Hematopoietic multipotent progenitor cell treated with erythropoietin and hydrocortisone succinate and interleukin-3 and kit ligand, for 4 days (in vitro differentiated cells): ENCODE results near the gene CNDP1.
"Not testable (repeated sequence)": the region's sequence is repeated elsewhere in the genome, so short reads cannot be mapped to it uniquely, and the experiment has no call there.

ENCODE experiments used
- DNase-seq: peaks from one replicate; pipeline ENCODE4 v3.0.0-alpha.2; 2015

Gene CNDP1

DNA sequence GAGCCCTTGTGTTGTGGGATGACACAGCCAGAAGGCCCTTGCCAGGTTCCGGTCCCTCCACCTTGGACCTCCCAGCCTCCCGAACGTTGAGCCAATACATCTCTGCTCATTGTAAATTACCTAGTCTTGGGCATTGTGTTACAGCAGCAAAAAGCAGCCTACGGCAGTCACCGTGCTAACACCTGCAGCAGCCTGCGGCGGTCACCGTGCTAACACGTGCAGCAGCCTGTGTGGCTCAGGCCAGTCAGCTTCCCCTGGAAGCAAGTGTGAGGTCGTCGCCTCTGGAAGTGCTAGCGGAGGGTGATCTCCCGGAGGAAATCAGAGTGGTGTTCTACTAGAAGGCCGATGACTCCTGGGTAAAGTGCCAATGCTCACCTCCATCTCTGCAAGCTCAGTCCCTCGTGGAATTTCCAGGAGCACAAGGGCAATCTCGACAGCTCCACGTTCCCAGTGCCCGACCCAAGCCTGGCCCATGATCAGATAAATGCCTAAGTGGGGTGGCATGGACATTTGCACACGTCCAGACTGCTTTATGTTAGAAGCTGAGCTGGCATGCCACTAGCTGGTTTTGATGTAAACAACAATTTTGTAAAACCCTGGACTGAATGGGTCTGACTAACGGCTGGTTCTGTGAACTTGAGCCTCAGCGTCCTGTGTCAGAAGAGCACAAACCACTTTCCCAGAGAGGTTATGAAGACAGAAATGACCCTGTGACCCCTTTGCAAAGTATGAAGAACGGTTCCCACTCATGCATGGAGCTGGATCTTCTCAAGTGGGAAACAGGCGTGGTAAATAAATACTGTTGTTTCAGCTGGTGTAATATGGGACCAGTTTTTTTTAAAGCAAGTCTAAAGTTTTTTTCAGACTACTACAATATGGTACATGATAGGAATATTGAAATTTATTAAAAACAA is 11.4 kb upstream of the CNDP1 start:
- DNase-seq: no peak

DNA sequence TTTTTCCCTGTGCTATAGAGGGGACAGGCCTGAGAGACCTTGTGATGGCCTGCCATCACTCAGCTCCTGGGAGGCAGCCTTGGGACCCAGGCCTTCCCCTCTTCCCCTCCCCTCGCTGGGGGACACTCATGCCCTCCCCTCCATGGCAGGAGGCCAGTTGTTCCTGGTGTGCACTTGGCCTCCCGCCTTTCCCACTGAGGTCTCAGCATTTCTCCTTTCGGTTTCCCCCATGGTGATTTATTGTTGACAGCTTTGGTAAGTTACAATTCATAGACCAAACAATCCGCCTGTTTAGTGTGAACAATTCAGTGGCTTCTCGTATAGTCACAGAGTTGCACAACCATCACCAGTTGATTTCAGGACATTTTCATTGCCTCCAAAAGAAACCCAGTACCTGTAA is 10.2 kb upstream of the CNDP1 start:
- peak; percentile 71 for DNase-seq

DNA sequence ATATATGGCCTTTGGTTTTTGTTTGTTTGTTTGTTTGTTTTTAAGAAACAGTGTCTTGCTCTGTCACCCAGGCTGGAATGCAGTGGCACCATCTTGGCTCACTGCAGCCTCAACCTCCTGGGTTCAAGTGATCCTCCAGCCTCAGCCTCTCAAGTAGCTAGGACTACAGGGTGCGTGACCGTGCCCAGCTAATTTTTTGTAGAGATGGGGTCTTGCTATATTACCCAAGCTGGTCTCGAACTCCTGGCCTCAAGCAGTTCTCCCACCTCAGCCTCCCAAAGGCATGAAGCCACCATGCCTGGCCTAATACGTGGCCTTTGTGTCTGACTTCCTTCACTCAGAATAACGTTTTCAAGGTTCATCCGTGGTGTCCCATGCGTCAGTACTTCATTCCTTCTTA is 9.4 kb upstream of the CNDP1 start:
- DNase-seq: not testable (repeated sequence)

DNA sequence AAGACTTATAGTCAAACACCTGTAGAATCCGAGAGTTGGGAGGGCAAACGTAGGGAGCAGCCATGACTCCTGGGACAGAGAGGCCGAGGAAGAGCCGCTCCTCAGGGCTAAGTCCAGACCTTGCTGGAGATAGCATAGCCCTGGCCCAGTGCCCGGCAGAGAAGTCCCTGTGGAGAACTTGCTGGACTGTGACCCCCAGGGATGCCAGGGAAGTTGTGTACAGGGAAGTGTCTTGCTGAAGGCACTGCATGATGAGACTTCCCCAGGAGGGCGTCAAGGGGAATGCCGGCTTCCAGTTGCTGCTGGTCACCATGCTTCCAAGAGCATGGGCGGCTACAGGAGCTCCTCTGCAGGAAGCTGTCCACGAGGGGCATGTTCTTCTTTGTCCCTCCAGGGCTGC is 8.6 kb upstream of the CNDP1 start:
- DNase-seq: no peak

DNA sequence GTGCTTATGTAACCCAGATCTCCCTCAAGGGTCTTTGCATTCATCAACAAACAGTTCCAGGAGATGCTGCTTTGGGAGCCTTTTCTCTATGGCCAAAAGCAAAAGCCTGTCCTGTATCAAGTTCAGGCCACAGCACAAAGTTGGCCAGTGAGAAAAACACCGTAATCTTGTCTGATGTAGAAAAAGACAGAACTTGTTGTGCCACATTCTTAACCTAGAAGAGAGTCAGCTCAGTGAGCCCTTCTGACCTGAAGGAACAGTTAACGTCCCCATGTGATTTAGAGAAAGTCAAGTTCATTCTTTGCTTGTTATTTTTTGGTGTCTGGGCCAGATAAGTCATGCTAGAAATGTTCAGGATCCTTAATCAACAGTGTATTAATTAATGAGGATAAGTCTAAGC is 7.8 kb upstream of the CNDP1 start:
- no peak for DNase-seq

DNA sequence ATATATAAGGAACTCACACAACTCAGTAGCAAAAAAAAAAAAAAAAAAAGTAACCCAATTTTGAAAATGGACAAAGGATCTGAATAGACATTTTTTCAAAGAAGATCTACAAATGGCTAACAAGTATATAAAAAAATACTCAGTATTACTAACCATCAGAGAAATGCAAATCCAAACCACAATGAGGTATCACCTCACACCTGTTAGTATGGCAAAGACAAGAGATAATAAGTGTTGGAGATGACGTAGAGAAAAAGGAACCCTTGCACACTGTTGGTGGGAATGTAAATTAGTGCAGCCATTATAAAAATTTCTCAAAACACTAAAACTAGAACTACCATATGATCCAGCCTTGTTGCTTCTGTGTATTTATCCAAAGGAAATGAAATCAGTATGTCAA is 5.8 kb upstream of the CNDP1 start:
- DNase-seq: no peak

DNA sequence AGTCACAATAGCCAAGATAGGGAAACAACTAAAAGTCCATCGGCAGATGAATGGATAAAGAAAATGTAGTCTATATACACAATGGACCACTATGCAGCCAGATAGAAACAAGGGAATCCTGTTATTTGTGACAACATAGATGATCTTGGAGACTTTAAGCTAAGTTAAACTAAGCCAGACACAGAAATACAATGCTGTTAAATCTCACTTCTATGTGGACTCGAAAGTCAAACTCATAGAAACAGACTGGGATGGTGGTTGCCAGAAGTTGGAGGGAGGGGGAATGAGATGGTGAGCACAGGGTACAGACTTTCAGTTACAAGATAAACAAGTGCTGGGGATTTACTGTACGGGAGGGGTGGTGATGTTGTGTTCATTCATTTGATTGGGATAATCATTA is 5.4 kb upstream of the CNDP1 start:
- no peak for DNase-seq

DNA sequence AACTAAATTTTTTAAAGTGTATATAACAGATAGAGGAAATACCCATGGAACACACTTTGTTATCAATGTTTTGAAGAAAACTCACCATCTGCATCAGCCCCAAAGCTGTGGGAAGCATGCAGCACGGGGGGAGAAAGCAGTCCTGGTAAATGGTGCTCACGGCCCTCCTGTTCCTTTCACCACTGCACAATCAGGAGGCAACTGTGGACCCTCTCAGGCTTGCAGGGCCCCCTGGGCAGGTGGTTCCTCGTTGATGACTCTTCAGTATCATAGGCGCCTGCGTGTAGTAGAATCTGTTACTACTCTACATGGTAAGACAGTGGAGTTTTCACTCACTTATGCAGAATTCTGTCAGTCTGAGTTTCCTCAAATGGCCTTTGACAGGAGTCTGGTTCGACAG is 4.9 kb upstream of the CNDP1 start:
- no peak for DNase-seq

DNA sequence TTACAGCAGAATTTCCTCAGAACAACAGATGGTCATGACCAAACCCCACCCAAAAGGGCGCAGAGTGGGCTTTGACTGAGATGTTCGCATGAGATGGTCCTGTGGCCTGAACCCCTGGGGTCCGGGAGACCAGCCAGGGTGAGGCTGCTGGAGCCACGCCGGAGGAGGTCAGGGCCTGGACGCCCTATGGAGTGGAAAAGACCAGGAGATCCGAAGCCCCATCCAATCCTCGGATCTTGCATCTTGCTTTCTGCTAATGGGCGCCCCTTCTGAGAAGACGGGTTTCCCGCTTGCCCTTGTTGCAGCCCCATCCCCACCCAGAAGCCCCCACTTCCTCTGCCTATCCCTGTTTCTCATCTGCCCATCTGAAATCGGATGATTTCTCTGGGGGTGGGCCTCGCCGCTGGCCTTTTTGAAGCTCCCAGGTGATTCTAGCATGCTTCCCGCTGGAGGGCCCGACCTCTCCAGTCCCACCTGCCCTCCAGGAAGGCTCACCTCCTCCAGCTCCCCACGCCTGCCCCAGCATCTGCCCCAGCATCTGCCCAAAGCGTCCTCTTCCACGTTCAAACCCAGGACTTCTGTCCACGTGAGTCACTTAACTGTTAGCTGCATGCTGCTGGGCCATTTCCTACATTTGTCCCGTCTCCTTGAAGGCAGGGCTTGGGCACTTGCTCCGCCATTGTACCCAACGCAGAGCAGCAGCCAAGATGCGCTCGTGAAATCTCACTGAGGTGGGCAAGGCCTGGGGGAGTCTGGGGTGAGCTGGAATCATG is 4.3 kb upstream of the CNDP1 start:
- DNase-seq: no peak

DNA sequence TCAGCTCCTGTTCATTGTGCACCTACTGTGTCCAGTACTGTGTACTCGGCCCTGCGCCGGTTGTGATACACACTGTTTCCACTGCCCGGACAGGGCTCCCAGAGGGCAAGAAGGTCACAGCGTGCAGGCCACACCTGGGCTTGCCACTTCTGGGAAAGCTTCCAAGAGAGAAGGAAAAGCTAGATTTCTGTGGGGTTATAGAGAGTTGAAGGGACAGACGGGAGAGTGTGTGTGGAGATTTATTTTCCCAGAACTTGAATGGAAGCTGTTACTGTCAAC is 3.8 kb upstream of the CNDP1 start:
- DNase-seq: no peak

DNA sequence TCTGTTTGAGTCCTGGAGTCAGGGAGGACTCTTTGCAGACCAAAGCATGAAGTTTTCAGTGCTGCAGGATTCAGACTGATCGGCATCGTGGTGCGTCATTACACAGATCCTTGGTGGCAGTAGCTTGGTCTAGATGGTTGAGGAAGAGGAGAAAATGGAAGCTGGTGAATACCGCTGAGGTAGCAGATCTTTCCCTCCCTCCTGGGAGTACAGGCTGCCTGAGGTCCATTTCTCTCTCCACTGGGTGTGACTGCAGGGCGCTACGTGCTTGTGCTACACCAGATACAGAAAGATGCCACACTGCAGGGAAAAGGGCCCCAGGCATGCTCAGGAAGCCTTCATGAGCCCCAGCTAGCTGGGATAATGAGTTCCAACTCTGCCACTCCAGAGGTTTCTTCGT is 3.3 kb upstream of the CNDP1 start:
- DNase-seq: no peak

DNA sequence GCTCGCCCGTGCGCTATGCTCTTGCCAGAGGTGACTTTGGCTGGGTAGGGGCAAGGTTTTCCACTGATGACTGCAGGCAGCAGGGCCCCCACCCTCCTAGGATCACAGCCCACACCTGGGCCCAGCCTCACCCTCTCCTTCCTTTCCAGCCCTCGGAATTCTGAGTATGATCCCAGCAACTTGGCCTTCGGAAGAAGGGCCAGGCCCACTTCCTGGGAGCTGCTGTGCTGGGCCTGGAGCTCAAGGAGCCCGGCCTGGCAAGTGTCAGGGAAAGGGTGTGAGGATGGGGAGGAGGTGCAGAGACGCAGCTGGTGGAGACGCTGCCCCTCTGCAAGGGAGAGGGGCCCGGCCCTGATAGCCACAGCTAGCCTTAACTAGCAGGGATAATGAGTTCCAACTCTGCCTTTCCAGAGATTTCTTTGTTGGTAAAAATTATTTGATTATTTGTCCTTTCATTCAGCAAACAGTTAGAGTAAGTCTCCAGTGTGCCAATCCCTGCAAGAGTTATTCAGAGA is 1.7 kb upstream of the CNDP1 start:
- DNase-seq: no peak

DNA sequence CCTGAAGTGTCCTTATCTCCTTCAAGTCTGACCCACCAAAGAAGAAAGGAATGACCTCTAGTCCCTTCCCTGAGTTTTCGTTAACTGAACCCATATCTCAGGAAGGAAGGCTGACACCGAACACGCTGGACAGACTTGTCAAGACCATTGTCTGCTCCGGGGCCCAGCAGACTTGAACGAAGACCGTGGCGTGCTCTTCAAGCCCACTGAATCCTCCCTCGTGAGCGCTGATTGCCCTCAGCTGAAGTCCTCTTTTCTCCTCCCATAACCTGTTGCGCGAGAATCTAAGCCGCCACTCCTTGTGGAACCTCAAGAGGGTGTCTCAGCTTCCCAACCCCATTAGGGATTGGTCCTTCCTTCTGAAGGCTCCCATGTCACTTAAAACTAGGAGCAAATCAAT is 634 bp upstream of the CNDP1 start:
- no peak for DNase-seq

DNA sequence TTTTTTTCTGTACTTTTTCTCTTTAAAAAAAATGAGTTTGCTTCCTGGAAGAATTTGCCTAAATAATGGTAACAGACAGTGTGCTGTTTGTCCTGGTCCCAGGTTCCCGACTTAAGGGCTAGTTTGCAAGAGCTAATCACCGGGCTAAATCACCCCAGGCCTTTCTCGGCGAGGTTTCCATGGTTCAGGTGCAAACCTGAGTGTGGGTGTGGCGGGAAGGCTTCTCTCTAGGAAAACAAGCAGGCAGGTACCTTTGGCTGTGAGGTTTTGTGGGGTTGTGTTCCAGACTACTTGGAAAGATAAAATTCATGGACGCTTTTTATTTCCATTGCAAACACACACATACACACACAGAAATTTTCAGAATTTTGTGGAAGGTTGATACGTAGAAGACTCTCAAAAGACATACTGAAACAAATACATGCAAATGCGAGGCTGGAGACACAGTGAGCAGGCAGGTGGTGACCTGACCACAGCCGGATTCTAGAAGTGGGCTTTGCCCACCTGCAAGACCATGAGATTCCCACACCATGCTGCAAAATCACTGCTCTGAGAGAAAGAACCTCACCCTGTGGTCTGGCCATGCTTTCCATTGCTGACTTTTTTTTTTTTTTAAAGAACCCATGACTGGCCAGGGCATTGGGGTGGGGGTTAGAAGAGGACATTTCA is 815 bp downstream of the CNDP1 start:
- DNase-seq: no peak

DNA sequence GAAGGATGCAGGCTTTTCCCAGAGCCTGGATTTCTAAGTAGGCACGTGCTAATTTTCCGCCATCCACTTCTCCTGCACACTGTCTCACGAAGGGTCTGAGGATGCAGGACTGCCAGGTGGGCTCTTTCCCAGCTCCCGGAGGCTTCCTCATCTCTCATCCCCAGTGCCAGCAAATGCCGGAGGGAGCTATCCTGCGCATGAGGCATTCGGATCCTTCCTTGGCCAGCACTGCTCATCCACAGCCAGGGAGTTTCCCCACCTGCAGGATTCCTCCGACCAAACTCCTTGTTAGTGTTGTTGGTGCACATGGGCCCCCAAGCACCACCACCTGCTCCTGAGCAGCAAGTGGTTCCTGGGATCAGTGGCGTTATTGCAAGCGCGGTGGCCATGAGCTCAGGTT is 5.0 kb downstream of the CNDP1 start:
- no peak for DNase-seq

DNA sequence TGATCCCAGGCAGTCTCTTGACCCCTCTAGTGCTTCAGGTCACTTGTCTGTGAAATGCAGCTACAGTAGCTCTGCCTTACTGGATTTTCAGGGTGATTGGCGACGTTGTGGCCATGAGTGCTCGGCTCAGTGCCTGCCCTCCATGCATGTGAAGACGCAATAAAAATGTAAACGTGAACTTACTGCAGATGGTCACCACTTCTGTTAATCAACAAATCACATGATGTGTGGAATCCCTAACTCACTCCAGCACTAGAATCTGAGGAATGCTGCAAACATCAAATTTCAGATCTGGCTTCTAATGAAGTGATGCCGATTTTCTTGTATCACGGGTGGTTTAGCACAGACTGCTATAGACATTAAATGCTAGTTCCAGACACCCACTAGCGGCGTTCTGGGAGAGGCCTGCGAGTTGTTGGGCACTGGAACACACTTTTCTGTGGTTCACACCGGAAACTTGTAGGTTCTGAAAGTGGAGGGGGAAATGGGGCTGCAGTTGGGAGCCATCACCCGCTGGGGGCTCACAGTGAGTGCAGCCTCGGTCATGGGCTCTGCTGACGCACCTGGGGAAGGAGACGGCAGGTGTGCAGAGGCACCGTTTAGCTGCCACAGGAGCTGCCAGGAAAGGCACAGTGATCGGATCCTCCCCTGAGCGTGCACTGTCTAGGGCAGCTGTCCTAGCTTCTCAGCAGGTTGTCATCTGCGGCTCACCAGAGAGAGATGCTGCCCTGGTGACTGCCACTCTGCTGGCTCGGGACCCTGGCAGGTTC is 6.5 kb downstream of the CNDP1 start:
- no peak for DNase-seq

DNA sequence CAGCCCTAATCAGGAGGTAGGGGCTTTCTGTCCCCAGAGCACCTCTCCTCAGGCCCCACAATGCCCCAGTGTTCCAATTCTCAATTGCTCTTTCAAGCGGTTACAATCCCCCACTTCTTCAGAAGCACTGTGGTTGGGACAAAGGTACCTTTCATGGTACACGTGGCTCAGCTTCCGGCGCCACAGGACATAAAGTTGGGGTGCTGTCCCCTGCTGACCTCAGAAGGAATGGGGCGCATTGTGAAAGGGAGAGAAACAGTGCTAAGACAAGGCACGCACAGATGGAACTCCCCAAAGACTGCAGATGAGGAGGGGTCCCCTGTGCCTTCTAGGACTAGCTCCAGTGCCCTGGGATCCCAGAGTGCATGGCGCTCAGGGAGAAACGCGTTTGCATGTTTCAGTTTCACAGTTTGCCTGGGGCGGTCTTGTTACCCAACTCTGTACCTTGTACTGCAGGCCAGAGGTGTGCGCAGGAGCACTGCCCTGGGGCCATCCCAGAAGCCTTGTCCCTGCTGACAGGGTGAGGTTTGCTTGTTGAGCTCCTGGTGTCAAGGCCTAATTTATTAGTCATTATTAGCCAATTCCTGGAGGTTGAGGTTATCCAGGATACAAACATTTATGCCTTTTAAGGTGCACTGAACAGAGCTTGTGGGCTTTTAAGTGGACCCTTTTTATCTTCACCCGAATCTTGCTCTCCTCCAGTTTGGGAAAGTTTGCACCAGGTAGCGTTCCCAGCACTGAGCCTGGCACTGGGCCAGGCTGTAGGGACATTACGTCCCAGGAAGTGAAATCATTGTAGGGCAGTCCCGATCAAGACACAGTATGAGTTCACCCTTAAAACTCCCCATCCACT is 7.6 kb downstream of the CNDP1 start:
- DNase-seq: no peak

DNA sequence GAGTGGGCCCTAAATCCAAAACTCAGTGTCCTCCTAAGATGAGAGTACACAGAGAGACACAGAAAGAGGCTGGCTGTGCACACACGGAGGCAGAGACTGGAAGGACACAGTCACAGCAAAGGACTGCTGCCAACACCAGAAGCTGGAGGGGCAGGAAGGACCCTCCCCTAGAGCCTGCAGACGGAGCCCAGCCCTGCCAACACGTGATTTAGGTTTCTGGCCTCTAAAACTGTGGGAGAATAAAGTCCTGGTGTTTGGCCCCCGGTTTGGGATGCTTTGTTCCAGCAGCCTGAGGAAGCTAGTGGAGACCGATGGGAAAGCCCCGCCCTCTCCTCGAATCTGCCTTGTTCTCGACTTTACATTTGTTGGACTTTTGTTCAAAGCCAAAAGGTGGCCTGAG is 10.6 kb downstream of the CNDP1 start:
- no peak for DNase-seq

DNA sequence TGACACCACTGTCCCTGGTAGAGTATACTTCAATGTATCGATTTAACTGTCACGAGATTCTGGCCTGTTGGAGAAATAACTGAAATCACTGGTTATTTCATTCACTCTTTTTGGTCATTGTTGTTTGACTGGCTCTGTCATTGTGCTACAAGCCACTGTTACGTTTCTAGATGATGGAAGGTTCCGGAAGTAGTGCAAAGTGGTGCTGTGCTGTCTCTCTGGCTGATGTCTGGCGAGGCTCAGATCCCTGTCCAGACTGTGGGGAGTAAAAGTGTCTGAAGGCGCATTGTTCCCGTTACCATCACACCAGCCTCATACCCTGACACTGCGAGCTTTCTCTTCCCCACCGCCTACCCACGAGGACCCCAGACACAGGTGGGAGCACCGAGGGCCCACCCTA is 11.7 kb downstream of the CNDP1 start:
- DNase-seq: no peak

DNA sequence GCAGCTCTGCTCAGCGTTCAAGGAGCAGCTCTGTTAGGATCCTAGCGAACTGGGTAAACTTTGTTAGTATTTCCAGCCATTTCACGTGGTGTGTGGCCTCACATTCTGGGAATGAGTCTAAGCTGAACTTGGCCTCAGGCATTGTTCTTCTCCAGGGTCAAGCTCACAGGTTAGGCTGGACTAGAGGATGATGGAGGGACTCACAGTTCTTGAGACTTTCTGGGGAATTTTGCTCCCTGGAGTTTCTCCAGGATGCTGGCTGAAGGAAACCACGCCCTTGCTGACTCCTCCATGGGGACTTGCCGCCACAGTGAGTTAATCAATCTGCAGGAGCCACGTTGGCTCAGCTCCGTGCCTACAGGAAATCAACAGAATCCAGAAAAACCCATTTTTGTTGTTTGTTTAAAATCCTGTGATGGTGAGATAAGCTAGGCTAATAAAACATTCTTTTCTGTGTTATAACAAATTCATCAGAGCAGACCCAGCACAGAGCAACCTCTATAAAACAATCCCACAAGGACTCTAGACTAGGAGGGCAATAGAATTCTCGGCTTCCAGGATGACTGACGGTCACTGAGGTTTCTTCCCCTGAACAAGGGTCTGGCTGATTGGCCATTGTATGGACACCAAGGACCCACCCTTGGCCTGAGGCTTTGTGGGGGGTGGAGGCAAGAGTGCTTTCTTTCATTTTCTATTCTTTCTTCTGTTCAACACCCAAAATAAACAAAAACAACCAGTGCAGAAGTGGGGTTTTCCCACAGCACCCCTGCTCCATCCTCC is 12.6 kb downstream of the CNDP1 start:
- DNase-seq: no peak

DNA sequence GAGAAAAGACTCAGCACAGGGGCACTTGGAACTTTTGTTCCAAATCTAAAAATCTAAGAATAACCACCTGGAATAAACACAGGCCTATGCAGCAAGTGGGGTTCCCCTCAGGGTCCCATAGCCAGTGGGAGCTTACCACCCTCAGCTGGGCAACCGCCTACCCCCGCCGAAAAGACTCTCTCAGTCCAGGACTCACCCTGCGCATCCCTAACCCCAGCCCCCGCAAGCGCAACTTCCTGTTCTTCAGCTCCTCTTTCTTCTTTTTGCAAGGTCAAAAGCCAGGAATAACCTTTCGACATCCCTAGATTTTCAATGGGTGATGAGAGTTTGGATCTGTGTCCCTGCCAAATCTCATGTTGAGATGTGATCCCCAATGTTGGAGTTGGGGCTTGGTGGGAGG is 13.6 kb downstream of the CNDP1 start:
- no peak for DNase-seq
